HG03045 (cell line): ENCODE measurements around the gene IRAK1.

ENCODE experiments used
- ATAC-seq: cut with Tn5 transposase; IDR thresholded peaks from one replicate; pipeline ENCODE4 v1.9.1; 2021; ENCODE audit warnings: mild to moderate bottlenecking, moderate library complexity; ENCODE audit not compliant: unreplicated experiment

IRAK1 gene

GRCh38 chrX:154020536-154021115 lies 924 bp upstream of the IRAK1 start:
- ATAC-seq: no peak

- peak; percentile 13 for ATAC-seq
These were observed 561 bp downstream of the IRAK1 start for GRCh38 chrX:154019061-154019621.

GRCh38 chrX:154018518-154019060 lies 1.1 kb downstream of the IRAK1 start:
- no peak for ATAC-seq

GRCh38 chrX:154017766-154018517 lies 1.8 kb downstream of the IRAK1 start:
- ATAC-seq: no peak

- ATAC-seq: no peak
These were observed 3.2 kb downstream of the IRAK1 start for GRCh38 chrX:154016366-154017076.

- ATAC-seq: no peak
These were observed 4.0 kb downstream of the IRAK1 start for GRCh38 chrX:154015581-154016264.

- ATAC-seq: no peak
These were observed 5.0 kb downstream of the IRAK1 start for GRCh38 chrX:154014429-154015380.

- ATAC-seq: no peak
These were observed 5.9 kb downstream of the IRAK1 start for GRCh38 chrX:154013614-154014360.

- no peak for ATAC-seq
These were observed 6.7 kb downstream of the IRAK1 start for GRCh38 chrX:154013001-154013421.

GRCh38 chrX:154012336-154012991 lies 7.2 kb downstream of the IRAK1 start:
- ATAC-seq: no peak

- ATAC-seq: no peak
These were observed 8.0 kb downstream of the IRAK1 start for GRCh38 chrX:154011376-154012335.

- no peak for ATAC-seq
These were observed 9.2 kb downstream of the IRAK1 start for GRCh38 chrX:154010330-154011087.

- ATAC-seq: no peak
These were observed 11.2 kb downstream of the IRAK1 start for GRCh38 chrX:154008521-154008920.

GRCh38 chrX:154006947-154007346 lies 12.8 kb downstream of the IRAK1 start:
- ATAC-seq: no peak

- ATAC-seq: no peak
These were observed 15.4 kb downstream of the IRAK1 start for GRCh38 chrX:154004315-154004714.

GRCh38 chrX:154002215-154002719 lies 17.4 kb downstream of the IRAK1 start:
- ATAC-seq: no peak
